GM10847 (cell line): Measurements from ENCODE around the gene DNAJB1.

Experiments
- POLR2A ChIP-seq: IDR thresholded peaks from 2 replicates; pipeline ENCODE4 v1.6.1; 2011; ENCODE audit not compliant: insufficient read length; ENCODE audit errors: extremely low read depth

Gene DNAJB1

GRCh38 chr19:14517840-14518505, at the start of gene DNAJB1:
Gene DNAJB1, minus strand, starts transcription at chr19:14518397. Its CDS starts 48 bp downstream, at chr19:14518349.
- peak; percentile 96 for TF ChIP-seq POLR2A

DNA sequence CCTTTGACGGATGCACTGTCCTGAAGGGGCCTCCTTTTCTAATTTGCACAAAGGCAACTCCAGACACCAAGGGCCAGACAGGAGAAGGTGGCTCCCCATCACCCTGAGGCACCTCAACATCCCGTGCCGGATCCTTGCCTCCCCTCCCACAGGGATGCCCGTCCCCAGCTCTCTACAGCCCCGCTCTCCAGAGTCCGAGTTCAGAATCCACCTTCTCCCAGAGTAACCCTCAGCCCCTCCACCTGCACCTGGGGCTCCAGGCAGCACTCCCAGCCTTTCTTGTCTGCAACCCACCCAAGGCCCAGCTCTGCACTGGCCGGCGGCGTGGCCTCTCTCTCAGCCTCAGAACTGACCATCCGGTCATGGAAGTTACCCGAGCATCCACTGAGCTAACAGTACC, 48.9 kb upstream of the DNAJB1 start:
- no peak for TF ChIP-seq POLR2A

DNA sequence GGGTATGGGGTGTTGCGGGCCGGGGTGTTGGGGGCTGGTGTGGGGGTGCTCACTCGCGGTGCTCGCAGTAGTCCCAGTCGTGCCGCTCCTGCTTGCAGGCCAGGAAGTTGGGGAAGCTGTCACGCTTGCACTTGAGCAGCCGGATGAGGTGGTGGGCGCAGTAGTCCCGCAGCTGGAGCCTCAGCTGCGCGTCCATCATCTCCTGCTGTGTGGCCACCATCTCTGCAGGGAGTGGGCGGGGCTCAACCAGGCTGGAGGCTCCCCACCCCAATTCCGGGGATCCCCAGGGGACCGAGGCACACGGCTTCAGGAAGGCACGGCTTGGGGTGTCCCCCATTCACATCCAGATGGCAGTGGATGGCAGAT, 48.5 kb upstream of the DNAJB1 start:
- no peak for TF ChIP-seq POLR2A

DNA sequence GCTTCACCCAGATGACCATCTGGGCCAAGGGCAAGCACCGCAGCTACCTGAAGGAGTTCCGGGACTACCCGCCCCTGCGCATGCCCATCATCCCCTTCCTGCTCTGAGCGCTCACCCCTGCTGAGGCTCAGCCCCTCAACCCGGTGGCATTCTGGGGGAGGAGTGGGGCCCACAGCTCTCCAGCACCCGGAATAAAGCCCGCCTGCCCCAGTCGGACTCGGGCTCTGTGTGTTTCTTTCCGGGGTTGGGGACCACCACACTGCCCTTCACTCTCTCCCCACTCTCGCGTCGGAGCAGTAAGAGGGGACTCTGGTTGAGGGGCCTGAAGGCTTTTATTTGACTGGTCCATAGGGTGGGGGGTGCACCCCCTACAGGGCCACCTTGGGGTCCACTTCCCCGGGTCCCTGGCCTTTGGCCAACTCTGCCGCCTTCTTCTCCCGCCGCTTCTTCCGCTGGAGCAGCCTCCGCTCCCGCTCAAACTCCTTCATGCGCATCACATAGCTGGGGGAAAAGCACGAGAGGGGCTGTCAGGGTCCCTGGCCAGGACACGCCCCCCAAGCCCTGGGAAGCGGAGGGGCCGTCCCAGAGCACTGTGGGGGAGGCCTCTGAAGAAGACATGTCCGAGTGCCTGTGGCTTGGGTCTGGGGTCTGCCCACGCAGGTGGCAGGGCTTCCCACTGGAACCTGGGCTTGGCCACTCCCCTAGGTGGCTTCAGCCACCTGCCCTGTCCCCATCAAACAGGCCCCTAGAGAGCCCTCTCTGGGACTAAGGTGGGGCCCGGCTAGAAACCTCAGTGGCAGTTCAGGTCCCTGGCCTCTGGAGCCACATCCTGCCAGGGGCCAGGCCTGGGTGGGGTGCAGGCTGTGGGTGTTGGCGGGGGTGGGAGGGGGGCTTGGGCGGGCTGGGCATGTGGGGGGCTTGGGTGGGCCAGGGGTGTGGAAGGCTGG, 47.8 kb upstream of the DNAJB1 start:
- TF ChIP-seq POLR2A: no peak

DNA sequence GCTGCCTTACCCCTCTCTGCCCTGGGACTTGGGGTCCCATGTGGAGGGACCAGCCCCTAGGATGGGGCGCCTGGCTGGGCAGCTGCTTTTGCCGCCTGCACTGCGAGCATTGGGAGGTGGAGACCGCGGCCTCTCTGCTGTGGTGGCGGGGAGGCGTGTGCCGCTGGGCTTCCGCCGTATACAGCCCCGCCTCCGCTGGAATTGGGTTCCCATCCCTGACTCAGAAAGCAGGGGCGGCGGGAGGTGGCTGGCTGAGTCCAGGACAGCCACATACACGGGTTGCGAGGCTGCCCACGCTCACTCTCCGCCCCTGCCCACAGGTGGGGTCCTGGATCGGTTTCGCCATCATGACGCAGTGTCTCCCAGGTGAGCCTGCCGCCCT, 47.1 kb upstream of the DNAJB1 start:
- TF ChIP-seq POLR2A: no peak

GRCh38 chr19:14563989-14564651, 45.9 kb upstream of the DNAJB1 start:
- no peak for TF ChIP-seq POLR2A

DNA sequence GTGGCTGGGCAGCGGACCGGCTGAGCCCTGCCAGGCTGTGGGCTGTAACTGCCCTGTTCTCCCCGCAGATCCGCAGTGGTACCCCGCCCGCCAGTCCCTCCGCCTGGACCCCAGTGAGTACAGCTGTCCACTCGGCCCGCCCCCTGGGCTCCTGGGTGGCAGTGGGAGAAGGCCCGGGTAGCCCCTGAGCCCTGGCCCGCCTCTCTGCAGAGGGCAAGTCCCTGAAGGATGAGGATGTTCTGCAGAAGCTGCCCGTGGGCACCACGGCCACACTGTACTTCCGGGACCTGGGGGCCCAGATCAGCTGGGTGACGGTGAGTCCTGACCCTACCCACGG, 45.4 kb upstream of the DNAJB1 start:
- TF ChIP-seq POLR2A: no peak

DNA sequence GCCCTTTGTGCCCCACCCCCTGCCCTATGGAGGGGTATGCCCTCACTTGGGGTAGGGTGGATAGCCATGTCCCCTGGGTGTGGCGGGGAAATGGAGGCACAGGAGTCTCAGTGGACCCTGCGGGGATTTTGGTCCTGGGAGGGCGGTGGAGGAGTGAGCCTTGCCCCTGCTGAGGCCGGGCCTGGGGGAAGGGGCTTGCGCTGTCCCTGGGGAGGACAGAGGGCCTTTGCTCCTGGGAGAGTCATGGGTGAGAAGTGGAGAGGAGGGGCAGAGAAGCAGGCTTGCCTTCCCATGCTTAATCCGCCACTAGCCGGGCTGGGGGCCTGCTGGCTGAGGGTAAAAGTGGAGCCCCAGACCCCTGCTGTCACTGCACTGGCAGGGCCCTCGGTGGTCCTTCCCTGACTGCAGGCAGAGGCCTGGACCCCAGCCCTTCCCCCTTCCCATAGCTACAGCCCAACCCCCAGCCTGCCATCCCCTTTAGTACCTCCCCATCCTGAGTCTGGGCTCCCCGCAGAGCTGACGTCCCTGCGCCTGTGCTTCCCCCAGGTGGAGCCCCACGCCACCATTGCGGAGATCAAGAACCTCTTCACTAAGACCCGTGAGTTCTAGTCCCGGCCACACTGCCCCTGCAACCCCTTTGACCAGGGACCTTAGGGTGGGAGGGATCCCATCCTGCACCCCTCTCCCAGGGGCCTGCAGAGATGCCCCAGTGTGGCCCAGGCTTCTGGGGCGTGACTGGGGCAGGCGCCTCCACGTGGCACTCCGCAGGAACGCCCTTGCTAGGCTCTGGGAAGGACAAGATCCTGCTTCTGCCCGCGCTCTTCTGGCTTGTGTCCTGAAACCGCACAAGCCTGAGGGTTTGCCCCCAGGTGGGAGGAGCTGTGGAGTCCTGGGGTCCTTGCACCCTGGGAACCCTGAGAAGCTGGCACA, 44.7 kb upstream of the DNAJB1 start:
- TF ChIP-seq POLR2A: no peak

DNA sequence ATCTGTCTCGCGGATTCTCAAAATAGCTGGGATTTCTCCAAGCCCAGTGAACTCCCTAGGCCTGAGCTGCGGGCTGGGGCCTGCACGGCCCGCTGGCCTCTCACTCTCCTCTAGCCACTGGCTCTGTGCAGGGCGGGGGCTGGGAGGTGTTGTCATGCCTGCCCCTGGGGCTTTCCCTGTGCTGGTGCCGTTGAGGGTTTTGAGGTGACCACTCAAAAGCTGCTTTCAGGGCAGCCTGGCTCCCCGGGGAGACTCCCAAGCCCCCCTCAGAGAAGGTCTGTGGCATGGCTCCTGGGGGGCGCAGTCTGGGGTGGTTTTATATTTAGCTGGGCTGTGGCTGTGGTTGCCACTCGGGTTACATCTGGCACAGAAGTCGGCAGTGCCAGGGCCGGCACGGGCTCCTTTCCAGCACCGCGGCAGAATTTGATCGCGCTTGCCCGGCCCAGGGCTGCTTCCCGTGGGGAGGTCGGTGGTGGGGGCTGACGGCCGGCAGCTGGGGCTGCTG, 43.7 kb upstream of the DNAJB1 start:
- no peak for TF ChIP-seq POLR2A

DNA sequence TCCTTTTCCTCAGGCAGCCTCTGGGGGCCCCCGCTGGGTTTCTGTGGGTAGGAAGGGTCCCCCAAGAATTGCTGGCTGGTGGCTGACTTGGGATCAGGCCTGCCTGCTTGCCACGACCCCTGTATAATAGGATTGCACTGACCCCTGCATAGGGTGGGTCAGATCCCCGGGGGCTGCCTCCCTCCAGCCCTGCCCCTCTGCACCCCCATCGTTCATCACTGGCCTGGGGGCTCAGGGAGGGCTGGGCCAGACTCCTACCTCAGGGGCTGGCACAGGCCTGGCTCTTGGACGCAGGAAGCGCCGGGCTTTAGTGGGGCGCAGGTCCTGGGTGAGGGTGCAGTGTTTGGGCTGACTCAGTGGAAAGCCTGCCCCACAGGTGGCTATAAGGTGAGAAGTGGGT, 43.1 kb upstream of the DNAJB1 start:
- TF ChIP-seq POLR2A: no peak

DNA sequence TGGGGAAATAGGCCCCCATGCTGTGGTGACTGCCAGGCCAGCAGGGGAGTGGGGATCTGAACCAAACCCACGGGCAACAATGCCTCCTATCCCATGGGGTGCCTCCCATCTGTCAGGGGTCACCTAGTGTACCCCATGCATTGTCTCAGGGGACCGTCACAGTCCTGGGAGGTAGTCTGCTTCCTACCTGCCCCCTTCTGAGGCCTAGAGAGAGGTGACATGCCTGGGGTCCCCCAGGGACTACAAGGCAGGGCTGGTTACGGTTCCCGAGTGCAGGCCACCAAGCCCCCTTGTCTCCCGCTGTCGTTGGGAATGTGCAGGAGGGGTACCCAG, 42.5 kb upstream of the DNAJB1 start:
- TF ChIP-seq POLR2A: no peak

DNA sequence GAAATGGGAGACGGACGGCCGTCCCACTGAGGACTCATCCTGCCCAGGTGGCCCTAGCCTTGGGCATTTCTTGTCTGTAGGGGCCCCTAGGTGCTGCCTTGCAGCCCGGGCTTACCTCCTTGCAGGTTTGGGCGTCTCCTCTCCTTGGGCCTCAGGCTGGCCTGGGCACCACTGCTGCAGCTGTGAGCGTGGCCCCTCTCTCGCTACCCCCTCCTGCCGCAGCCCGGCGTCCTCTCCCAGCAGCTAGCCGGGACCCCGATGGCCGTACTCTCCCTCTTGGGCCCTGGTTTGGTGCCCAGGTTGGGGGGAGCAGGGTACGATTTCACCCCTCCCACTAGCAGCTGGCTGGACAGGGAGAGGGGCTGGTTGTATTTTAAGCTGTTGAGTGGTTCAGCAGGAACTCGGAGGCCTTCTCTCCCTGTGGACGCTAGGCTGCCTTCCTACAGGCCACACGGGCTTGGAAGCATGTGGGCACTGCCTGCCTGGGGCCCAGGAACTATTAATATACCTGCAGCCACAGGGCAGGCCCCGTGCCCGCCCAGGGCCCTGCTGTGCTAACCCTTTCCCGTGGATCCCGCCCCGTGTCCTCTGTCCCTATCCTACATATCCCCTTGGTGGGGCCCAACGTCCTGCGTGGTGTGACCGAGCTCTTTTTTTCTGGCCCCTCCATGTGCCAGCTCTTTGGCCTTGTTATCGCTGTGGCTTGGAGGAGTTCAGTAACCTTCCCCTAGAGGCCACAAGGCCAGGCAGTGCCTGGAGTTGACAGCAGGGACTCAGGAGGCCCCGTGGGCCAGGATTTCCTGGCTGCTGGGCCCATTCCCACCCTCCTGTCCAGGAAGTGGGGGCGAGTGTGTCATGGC, 41.9 kb upstream of the DNAJB1 start:
- TF ChIP-seq POLR2A: no peak

DNA sequence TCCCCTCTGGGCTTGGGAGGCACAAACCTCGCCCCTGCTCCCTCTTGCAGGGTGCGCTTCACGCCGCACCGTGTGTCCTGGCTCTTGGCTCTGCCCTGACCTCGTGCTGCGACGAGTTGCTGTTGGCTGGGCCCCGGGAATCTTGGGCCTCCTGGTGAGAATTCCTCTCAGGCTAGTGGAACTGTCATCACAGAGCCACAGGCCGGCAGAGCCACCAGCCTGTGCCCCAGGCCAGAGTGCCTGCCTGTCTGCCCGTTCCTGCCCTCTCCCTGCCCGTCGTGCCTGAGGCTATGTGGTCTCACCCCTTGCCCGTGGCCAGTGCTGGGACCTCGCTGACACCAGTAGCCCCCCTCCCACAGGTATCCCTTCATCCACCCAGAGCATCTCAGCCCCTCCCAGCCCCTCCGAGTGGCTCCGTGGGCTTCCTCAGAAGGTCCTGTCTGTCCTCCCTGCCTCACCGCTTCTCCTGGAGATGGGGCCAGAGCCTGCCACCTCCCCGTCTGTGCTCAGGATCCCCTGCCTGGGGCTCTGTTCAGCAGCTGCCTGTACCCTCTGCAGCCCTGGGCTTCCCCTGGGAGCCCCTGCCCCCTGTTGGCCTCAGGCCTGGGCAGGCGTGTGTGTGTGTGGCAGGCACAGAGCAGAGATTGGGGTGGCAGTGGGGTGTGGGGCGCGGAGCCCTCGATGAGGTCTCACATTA, 40.3 kb upstream of the DNAJB1 start:
- no peak for TF ChIP-seq POLR2A
